Stimulated activated naive CD8-positive, alpha-beta T cell treated with anti-CD3 and anti-CD28 coated beads, Interleukin-15, amount 100 ng/mL, for 72 hours (primary cell): ENCODE results near the gene ZNF614.

Experiments used
- ATAC-seq: fragments of 150-1000 bp; cut with Tn5 transposase; 2 replicates; pipeline ENCODE4 v1.10.0; 2021; ENCODE audit warnings: mild to moderate bottlenecking, moderate library complexity
- DNase-seq, 2 donors: peaks; one replicate each; pipeline ENCODE4 v3.0.0; 2021 to 2022
- H3K27ac Mint-ChIP-seq, 2 donors: one replicate each; pipeline ENCODE4 v1.8.0; 2022; ENCODE audit warnings: mild to moderate bottlenecking in 2 of 2, mixed read lengths in 2 of 2, moderate library complexity in 2 of 2
- H3K27me3 Mint-ChIP-seq: one replicate; pipeline ENCODE4 v1.8.0; 2022; ENCODE audit warnings: mixed read lengths
- H3K4me1 Mint-ChIP-seq: one replicate; pipeline ENCODE4 v1.8.0; 2022; ENCODE audit warnings: mild to moderate bottlenecking, mixed read lengths
- H3K4me3 Mint-ChIP-seq, 2 donors: one replicate each; pipeline ENCODE4 v1.8.0; 2022; ENCODE audit warnings: mild to moderate bottlenecking in 2 of 2, mixed read lengths in 2 of 2, moderate library complexity in 1 of 2
- H3K9me3 Mint-ChIP-seq, 2 donors: one replicate each; pipeline ENCODE4 v1.8.0; 2022; ENCODE audit warnings: mixed read lengths in 2 of 2

Gene ZNF614

DNA sequence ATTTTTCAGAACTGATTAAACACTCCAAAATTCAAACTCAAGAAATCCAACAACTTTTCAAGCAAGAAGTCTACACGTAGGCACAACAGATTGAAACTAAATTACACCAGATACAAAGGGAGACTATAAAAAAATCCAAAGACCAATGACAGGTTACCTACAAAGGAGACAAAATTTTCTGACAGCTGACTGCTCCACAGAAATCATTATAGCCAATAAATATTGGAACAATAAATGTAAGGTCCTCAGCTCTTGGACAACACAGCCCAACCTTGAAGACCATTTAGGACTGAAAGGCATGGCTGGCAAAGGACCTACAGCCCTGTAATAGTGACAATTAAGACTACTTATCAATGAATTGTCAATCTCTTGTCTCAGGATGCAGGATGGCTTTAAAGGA is 57.5 kb downstream of the ZNF614 start:
- no peak for ATAC-seq
- H3K9me3 Mint-ChIP-seq: peaks cover 41 to 59% of the 10 kb centered on the region in 2 donors
- no peak overlapping the region for H3K27ac Mint-ChIP-seq
- no peak overlapping the region for H3K4me3 Mint-ChIP-seq
- no peaks in the 10 kb centered on the region for H3K27me3 Mint-ChIP-seq
- no peaks in the 10 kb centered on the region for H3K4me1 Mint-ChIP-seq
- DNase-seq: no peak

DNA sequence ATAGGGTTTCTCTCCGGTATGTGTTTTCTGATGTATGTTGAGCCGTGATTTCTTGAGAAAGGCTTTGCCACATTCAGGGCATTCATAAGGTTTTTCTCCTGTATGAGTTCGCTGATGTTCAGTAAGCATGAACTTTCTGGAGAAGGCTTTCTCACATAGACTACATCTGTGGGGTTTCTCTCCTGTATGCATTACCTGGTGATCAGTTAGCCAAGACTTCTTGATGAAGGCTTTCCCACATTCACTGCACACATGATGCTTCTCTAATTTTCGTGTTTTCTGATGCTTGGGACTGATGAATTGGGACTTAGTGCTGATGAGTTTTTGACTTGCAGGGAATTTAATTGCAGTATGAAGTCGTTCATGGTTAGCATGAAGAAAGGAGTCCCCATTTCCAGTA is 62.6 kb downstream of the ZNF614 start:
- Mint-ChIP-seq H3K4me3 (no peak overlapping the region), H3K9me3 (peaks cover 58 to 75% of the 10 kb centered on the region in 2 donors), H3K27ac (no peak overlapping the region), H3K27me3 (no peaks in the 10 kb centered on the region), H3K4me1 (no peaks in the 10 kb centered on the region)
- DNase-seq (no peak), ATAC-seq (no peak)
